CD4-positive, alpha-beta T cell treated with Interleukin-4 for 1 hour (primary cell): Measurements from ENCODE around the gene RNF141.
A peak's percentile ranks its signal among the peaks of the same experiment; 100 is the strongest.

Experiments
- DNase-seq, 2 donors: peaks; one replicate each; pipeline ENCODE4 v3.0.0-alpha.2; 2020 to 2022

The RNF141 gene

GRCh38 chr11:10522276-10522675 is 18.7 kb downstream of the RNF141 start:
- no peak for DNase-seq

- DNase-seq = no peak
These were observed 20.4 kb downstream of the RNF141 start for GRCh38 chr11:10520562-10520961.

- no peak for DNase-seq
These were observed 21.4 kb downstream of the RNF141 start for GRCh38 chr11:10519630-10520029.

GRCh38 chr11:10518891-10519290 is 22.1 kb downstream of the RNF141 start:
- no peak for DNase-seq

- no peak for DNase-seq
These were observed 22.9 kb downstream of the RNF141 start for GRCh38 chr11:10518123-10518522.

GRCh38 chr11:10515418-10515817 is 25.6 kb downstream of the RNF141 start:
- DNase-seq = no peak

- no peak for DNase-seq
These were observed 26.3 kb downstream of the RNF141 start for GRCh38 chr11:10514709-10515108.

- no peak for DNase-seq
These were observed 26.8 kb downstream of the RNF141 start for GRCh38 chr11:10514202-10514601.

- DNase-seq = no peak
These were observed 29.8 kb downstream of the RNF141 start for GRCh38 chr11:10511181-10511621.

GRCh38 chr11:10506008-10506370 is 35.0 kb downstream of the RNF141 start:
- no peak for DNase-seq

- DNase-seq = no peak
These were observed 35.5 kb downstream of the RNF141 start for GRCh38 chr11:10505278-10506007.

GRCh38 chr11:10504490-10504889 is 36.5 kb downstream of the RNF141 start:
- DNase-seq = no peak

- DNase-seq = no peak
These were observed 37.1 kb downstream of the RNF141 start for GRCh38 chr11:10503777-10504480.

- DNase-seq = peak; percentile 5 to 49
These were observed 37.8 kb downstream of the RNF141 start for GRCh38 chr11:10503221-10503620.

GRCh38 chr11:10502770-10503169 is 38.2 kb downstream of the RNF141 start:
- peak in 1 of 2 donors; percentile 47 for DNase-seq

GRCh38 chr11:10502065-10502680 is 38.8 kb downstream of the RNF141 start:
- DNase-seq = no peak

GRCh38 chr11:10500757-10501684 is 40.0 kb downstream of the RNF141 start:
- no peak for DNase-seq

- no peak for DNase-seq
These were observed 40.9 kb downstream of the RNF141 start for GRCh38 chr11:10499874-10500601.

GRCh38 chr11:10499452-10499851 is 41.5 kb downstream of the RNF141 start:
- no peak for DNase-seq

GRCh38 chr11:10498426-10499250 is 42.3 kb downstream of the RNF141 start:
- DNase-seq = no peak

- DNase-seq = no peak
These were observed 43.0 kb downstream of the RNF141 start for GRCh38 chr11:10498022-10498400.
